Stomach smooth muscle (tissue), 2 donors: Measurements from ENCODE around the gene VPS54.

ENCODE experiments used
- H3K27ac ChIP-seq: one replicate; pipeline ENCODE4 v1.7.0; 2013; ENCODE audit warnings: mild to moderate bottlenecking, low read length, inconsistent platforms
- H3K27me3 ChIP-seq, 2 donors: one replicate each; pipeline ENCODE4 v1.7.0; 2013; ENCODE audit warnings: low read length in 2 of 2; ENCODE audit not compliant: insufficient read depth in 2 of 2, control insufficient read depth in 1 of 2
- H3K36me3 ChIP-seq, 2 donors: one replicate each; pipeline ENCODE4 v1.7.0; 2013; ENCODE audit warnings: low read length in 2 of 2; ENCODE audit not compliant: control insufficient read depth in 2 of 2, insufficient read depth in 2 of 2
- H3K4me1 ChIP-seq: one replicate; pipeline ENCODE4 v1.7.0; 2013; ENCODE audit warnings: low read length; ENCODE audit not compliant: control insufficient read depth, insufficient read depth
- H3K4me3 ChIP-seq, 2 donors: one replicate each; pipeline ENCODE4 v1.7.0; 2013; ENCODE audit warnings: low read length in 2 of 2
- H3K9ac ChIP-seq, 2 donors: one replicate each; pipeline ENCODE4 v1.7.0; 2013; ENCODE audit warnings: low read length in 2 of 2, mild to moderate bottlenecking in 1 of 2
- H3K9me3 ChIP-seq, 2 donors: one replicate each; pipeline ENCODE4 v1.7.0; 2013; ENCODE audit warnings: low read length in 2 of 2; ENCODE audit not compliant: control insufficient read depth in 2 of 2
- donor health status: healthy.
- donor health status: Pancreatic carcinoma.

Gene VPS54

DNA sequence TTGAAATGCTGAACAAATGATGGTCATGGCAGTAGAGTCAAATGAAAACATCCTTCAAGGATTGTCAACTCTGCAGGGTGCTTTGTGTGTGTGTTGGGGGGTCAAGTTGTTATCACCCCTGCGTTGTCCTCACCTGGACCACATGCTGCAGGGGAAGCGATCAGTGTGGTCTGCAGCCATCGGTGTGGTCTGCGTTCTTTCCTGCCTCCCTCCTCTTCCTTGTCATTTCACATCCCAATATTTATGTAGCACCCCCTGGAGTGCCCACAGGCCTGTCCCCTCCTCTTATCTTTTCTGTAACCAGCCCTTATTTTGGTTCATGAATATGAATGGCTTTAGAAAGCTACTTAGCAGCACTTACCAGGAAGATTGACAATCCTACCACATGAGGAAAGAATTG, 138.6 kb downstream of the VPS54 start:
- H3K4me1 ChIP-seq, result no peaks in the 10 kb centered on the region
- H3K36me3 ChIP-seq, result peaks cover 10 to 16% of the 10 kb centered on the region in 2 donors
- H3K9ac ChIP-seq, result no peak overlapping the region
- no peak overlapping the region for H3K4me3 ChIP-seq
- H3K27ac ChIP-seq, result no peak overlapping the region
- H3K9me3 ChIP-seq, result no peaks in the 10 kb centered on the region
- H3K27me3 ChIP-seq, result no peaks in the 10 kb centered on the region

DNA sequence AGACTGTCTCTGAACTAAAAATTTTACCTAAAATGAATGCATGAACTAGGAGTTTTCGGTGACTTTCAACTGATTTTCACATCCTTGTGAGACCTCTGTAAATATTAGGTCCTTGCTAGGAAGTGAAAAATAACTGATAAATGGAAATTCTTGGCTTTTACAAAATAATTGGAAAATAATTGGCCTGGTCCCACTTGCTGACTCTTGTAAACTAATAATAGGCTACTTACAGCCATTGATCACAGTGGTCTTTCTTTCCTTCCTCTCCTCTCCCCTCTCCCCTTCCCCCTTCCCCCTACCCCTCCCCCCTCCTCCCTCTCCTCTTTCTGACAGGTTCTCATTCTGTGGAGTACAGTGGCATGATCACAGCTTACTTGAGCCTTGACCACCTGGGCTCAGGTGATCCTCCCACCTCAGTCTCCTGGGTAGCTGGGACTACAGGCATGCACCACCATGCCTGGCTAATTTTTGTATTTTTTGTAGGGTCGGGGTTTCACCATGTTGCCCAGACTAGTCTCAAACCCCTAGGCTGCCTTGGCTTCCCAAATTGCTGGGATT, 139.3 kb downstream of the VPS54 start:
- Histone ChIP-seq H3K27me3 (no peaks in the 10 kb centered on the region), H3K4me1 (no peaks in the 10 kb centered on the region), H3K27ac (no peak overlapping the region), H3K4me3 (no peak overlapping the region), H3K9ac (no peak overlapping the region), H3K9me3 (no peaks in the 10 kb centered on the region), H3K36me3 (peaks cover 10 to 14% of the 10 kb centered on the region in 2 donors)

DNA sequence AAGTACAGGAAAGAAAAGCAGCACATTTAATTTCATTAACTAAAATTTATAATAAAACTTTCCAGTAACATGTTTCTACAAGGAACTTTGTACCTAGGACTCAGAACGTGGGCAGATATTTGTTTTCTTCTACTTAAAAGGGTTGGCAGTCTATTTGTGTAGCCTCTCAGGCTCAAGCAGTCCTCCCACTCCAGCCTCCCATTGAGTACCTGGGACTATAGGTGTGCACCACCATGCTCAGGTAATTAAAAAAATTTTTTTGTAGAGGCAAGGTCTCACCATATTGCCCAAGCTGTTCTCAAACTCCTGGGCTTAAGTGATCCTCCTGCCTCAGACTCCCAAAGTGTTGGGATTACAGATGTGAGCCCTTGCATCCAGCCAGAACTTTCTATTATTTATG, 140.7 kb downstream of the VPS54 start:
- no peak overlapping the region for H3K27ac ChIP-seq
- H3K27me3 ChIP-seq, result no peaks in the 10 kb centered on the region
- H3K4me1 ChIP-seq, result no peaks in the 10 kb centered on the region
- peaks cover 5 to 9% of the 10 kb centered on the region in 2 donors for H3K36me3 ChIP-seq
- H3K9ac ChIP-seq, result no peak overlapping the region
- no peaks in the 10 kb centered on the region for H3K9me3 ChIP-seq
- H3K4me3 ChIP-seq, result no peak overlapping the region

DNA sequence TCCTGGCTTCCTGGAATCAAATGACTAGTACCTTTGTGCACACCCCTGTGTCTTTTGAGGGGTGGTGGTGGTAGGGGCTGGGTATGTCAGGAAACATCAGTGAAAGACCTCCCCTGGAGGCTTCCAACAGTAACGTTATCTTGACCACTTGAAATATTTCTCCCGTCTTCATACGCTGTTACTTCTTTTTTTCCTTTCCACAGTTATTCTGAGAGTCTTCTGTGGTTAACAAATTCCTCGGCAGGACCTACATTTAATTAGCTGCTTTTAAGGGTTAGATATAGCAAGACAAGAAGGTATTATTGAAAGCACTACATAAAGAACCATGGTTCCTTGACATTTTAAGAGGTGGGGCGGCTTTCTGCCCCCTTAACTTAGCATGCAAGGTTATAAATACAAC, 142.9 kb downstream of the VPS54 start:
- Histone ChIP-seq H3K27ac (no peak overlapping the region), H3K27me3 (no peaks in the 10 kb centered on the region), H3K9me3 (no peaks in the 10 kb centered on the region), H3K4me3 (no peak overlapping the region), H3K4me1 (peaks cover 3% of the 10 kb centered on the region), H3K36me3 (no peaks in the 10 kb centered on the region), H3K9ac (no peak overlapping the region)

DNA sequence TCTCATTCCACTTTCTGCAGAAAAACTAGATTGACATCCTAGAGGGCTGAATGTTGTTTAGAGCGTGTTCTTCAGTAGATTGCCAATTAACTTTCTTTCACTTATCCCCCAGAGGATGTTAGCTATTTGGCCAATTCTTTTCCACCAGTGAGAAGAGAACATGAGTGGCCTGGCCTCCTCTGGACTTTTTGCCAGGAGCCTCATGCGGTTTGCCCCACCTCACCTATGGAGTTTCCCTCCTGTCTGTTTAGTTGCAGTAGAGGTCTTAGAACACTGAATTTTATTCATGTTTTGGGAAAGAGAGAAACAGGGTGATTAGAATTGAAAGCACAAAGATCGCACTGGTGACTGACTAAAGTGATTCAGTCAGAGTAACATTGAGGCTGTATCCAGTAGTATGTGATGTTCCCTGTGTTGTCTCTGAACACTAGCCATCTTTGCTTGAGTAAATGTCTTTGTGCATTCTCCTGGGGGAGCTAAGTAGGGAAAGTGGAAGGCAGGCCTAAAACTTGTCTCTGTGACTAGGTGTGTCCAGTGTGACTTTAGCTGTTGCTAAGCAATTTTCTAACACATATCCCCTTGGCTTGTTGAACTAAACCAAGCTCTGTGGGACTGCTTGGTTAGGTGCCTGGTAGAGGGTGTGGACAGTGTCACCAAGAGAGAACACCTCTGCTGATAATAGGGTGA, 143.5 kb downstream of the VPS54 start:
- Histone ChIP-seq H3K36me3 (no peaks in the 10 kb centered on the region), H3K4me1 (peaks cover 3% of the 10 kb centered on the region), H3K27me3 (no peaks in the 10 kb centered on the region), H3K9me3 (no peaks in the 10 kb centered on the region), H3K27ac (no peak overlapping the region), H3K4me3 (no peak overlapping the region), H3K9ac (no peak overlapping the region)

DNA sequence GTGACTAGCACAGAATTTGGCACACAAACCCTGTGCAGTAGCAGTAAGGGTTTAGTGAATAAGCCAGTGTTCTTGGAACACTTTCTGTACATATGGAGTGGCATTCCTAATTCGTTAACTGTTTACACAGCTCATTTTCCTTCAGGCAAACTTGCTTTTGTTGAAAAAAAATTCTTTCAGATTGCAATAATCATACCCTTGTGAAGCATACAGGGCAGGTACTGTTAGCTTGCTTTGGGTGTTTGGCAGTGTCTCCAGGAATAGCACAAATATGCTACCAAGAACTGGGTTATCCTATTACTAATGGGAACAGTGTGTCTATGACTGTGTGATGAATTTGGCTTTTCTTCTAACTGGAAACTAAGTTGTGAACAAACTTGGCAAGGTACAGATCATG, 144.1 kb downstream of the VPS54 start:
- Histone ChIP-seq H3K9me3 (no peaks in the 10 kb centered on the region), H3K9ac (no peak overlapping the region), H3K27me3 (no peaks in the 10 kb centered on the region), H3K4me1 (peaks cover 3% of the 10 kb centered on the region), H3K36me3 (no peaks in the 10 kb centered on the region), H3K4me3 (no peak overlapping the region), H3K27ac (no peak overlapping the region)

DNA sequence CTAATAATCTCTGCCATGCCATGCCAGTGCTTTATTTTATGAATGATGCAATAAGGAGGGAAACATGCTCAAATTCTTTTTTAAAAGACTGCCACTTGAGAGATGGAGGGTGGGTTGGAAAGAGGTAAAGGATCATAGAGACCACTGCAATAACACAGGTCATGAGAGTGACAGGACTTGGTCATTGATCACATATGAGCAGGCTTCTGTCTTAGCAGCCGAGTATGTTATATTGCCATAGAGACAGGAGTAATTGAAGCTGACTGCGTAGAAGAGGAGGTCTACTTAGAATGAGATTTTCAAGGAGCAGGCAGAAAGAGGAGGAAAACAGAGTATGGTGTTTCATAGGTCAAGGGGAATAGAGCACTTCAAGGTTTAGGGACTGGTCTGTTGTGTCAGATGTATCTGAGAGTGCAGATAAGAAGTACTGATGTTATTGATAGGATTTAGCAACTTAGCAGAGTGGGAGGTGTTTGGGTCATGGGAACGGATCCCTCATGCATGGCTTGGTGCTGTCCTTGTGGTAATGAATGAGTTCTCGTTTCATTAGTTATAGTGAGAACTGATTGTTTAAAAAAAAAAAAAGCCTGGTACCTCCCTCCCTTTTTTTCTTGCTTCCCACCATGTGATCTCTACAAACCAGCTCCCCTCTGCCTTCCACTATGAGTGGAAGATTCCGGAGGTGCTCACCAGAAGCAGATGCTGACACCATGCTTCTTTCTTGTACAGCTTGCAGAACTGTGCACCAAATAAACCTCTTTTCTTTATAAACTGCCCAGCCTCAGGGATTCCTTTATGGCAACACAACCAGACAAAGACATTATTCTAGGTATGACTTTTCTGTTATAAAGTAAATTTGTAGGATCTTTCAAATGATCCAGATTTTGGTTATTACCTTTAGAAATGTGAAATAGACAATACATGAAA, 144.8 kb downstream of the VPS54 start:
- no peaks in the 10 kb centered on the region for H3K36me3 ChIP-seq
- H3K4me1 ChIP-seq, result peaks cover 3% of the 10 kb centered on the region
- no peak overlapping the region for H3K9ac ChIP-seq
- H3K4me3 ChIP-seq, result no peak overlapping the region
- no peaks in the 10 kb centered on the region for H3K9me3 ChIP-seq
- H3K27me3 ChIP-seq, result no peaks in the 10 kb centered on the region
- no peak overlapping the region for H3K27ac ChIP-seq

DNA sequence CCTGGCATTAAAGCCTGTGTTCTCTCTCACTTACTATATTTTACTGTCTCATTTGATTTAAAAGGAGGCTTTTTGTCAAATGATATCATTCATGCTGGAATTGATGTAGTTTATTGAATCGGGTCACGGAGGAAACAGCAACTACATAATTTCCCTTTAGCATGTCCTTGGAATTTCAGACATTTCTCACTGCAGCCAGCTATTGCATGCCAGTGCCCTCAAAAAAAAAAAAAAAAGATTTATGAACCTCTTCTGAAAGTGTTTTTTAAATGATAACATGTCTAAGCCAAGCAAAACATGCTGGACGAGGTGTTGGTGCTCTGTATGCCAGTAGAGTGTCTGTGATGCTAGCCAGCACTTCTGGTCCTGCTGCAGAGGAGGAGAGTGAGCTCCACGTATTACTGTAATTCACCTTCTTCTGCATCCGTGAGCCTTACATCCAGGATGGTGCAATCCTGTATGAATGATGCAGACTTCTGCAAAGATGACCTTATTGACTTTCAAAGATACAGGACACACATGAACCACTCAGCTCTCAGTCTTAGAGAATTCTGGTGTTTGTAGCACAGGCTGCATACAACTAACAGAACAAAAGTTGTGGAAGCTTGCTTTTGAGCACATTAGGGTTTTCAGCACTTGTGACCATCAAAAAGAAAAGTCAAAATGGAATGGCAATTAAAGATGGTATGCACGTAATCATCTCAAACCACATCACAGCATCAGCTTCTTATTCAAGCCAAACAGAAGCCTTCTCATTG, 146.5 kb downstream of the VPS54 start:
- H3K27me3 ChIP-seq, result no peaks in the 10 kb centered on the region
- H3K4me1 ChIP-seq, result peaks cover 3% of the 10 kb centered on the region
- H3K27ac ChIP-seq, result no peak overlapping the region
- no peak overlapping the region for H3K9ac ChIP-seq
- no peaks in the 10 kb centered on the region for H3K36me3 ChIP-seq
- no peaks in the 10 kb centered on the region for H3K9me3 ChIP-seq
- H3K4me3 ChIP-seq, result no peak overlapping the region

DNA sequence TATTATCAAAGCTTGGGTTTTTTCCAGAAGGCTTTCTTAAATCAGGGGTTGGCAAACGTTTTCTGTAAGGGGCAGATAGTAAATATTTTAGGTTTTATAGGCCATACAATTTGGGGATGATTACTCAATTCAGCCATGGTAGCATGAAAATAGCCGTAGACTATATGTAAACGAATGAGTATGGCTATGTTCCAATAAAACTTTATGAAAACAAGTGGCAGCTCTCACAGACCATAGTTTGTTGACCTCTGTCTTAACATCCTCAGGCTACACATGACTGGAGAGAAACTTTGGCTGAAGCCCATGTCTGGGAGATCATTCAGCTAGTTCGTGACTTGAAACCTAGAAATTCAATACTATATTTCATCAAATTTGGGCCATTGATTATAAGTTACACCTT, 147.4 kb downstream of the VPS54 start:
- Histone ChIP-seq H3K4me3 (no peak overlapping the region), H3K27me3 (no peaks in the 10 kb centered on the region), H3K9me3 (no peaks in the 10 kb centered on the region), H3K9ac (no peak overlapping the region), H3K36me3 (no peaks in the 10 kb centered on the region), H3K27ac (no peak overlapping the region), H3K4me1 (peaks cover 3% of the 10 kb centered on the region)

DNA sequence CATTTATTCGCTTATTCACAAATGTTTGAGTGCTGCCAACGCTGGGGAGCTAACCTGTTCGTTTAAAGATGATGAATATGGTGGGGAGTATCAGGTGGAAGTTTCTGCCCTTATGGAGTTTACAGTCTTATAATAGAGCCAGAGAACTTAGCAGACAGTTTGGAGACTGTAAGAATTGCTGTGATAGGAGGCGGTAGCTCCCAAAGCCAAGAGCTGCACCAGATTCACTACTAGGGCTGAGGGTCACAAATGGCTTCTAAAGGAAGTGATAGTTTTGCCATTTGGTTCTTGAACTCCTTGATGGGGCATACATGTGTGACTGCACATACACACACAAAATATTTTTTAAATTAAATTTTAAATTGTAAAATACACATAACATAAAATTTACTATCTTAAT, 148.5 kb downstream of the VPS54 start:
- Histone ChIP-seq H3K27ac (no peak overlapping the region), H3K4me3 (no peak overlapping the region), H3K9ac (no peak overlapping the region)

More for the DNA sequence above, 148.5 kb downstream of the VPS54 start:
- H3K36me3 ChIP-seq, result no peaks in the 10 kb centered on the region
- H3K9me3 ChIP-seq, result no peaks in the 10 kb centered on the region
- H3K4me1 ChIP-seq, result peaks cover 3% of the 10 kb centered on the region
- no peaks in the 10 kb centered on the region for H3K27me3 ChIP-seq
